GM23248 (cell line): ENCODE measurements around the gene DPY19L1. TPM values are rescaled to one million over a fixed set of nuclear protein-coding genes. Genes with fewer than 3 reads are reported as not detected.
"Not testable (repeated sequence)": the region's sequence is repeated elsewhere in the genome, so short reads cannot be mapped to it uniquely, and the experiment has no call there.

Experiments
- DNase-seq: peaks from one replicate; pipeline ENCODE4 v3.0.0-alpha.2; 2015
- H2AFZ ChIP-seq: fragments of 200-600 bp; sonication (generic); 2 replicates; pipeline ENCODE4 v1.6.1; 2016; ENCODE audit warnings: antibody characterized with exemption
- H3F3A ChIP-seq: fragments of 200-600 bp; sonication (generic); 2 replicates; pipeline ENCODE4 v1.6.1; 2016; ENCODE audit warnings: mild to moderate bottlenecking, antibody characterized with exemption, mixed run types; ENCODE audit not compliant: insufficient read depth
- H3K27ac ChIP-seq: fragments of 200-600 bp; sonication (generic); 2 replicates; pipeline ENCODE4 v1.5.1; 2016; ENCODE audit warnings: mild to moderate bottlenecking
- H3K27me3 ChIP-seq: fragments of 200-600 bp; sonication (generic); replicated peaks from 2 replicates; pipeline ENCODE4 v1.6.1; 2016; ENCODE audit warnings: mild to moderate bottlenecking; ENCODE audit not compliant: insufficient read depth
- H3K36me3 ChIP-seq: fragments of 200-600 bp; sonication (generic); 2 replicates; pipeline ENCODE4 v1.6.1; 2016; ENCODE audit warnings: low read depth, mild to moderate bottlenecking
- H3K4me1 ChIP-seq: fragments of 200-600 bp; sonication (generic); 2 replicates; pipeline ENCODE4 v1.6.1; 2016; ENCODE audit warnings: mild to moderate bottlenecking; ENCODE audit not compliant: insufficient read depth
- H3K4me2 ChIP-seq: fragments of 200-600 bp; sonication (generic); one replicate; pipeline ENCODE4 v1.6.1; 2016; ENCODE audit warnings: mild to moderate bottlenecking; ENCODE audit not compliant: unreplicated experiment
- H3K4me3 ChIP-seq: fragments of 200-600 bp; sonication (generic); 2 replicates; pipeline ENCODE4 v1.5.1; 2016; ENCODE audit warnings: mild to moderate bottlenecking
- H3K79me2 ChIP-seq: fragments of 200-600 bp; sonication (generic); 2 replicates; pipeline ENCODE4 v1.6.1; 2016; ENCODE audit warnings: mild to moderate bottlenecking; ENCODE audit not compliant: insufficient read depth
- H3K9ac ChIP-seq: fragments of 200-600 bp; sonication (generic); 2 replicates; pipeline ENCODE4 v1.6.1; 2016; ENCODE audit warnings: mild to moderate bottlenecking
- H3K9me2 ChIP-seq: fragments of 200-600 bp; sonication (generic); 2 replicates; pipeline ENCODE4 v1.6.1; 2016; ENCODE audit warnings: mixed run types, mild to moderate bottlenecking, moderate library complexity; ENCODE audit not compliant: insufficient read depth
- H3K9me3 ChIP-seq: fragments of 200-600 bp; sonication (generic); one replicate; pipeline ENCODE4 v1.6.1; 2017; ENCODE audit warnings: low read depth
- H4K20me1 ChIP-seq: fragments of 200-600 bp; sonication (generic); 2 replicates; pipeline ENCODE4 v1.6.0; 2016; ENCODE audit not compliant: insufficient read depth
- EZH2 ChIP-seq: fragments of 200-600 bp; sonication (generic); IDR thresholded peaks from 2 replicates; pipeline ENCODE4 v1.6.1; 2018; ENCODE audit warnings: antibody characterized with exemption, mild to moderate bottlenecking; ENCODE audit not compliant: insufficient read depth, poor library complexity, severe bottlenecking
- EZH2phosphoT487 ChIP-seq: fragments of 200-600 bp; sonication (generic); IDR thresholded peaks from 2 replicates; pipeline ENCODE4 v1.6.1; 2018; ENCODE audit warnings: antibody characterized with exemption, moderate library complexity, mild to moderate bottlenecking, low read depth; ENCODE audit not compliant: insufficient read depth
- WGBS, 2 experiments: methylation state at CpG; one replicate each; pipeline ENCODE4 v1.1.6; 2015 to 2017; ENCODE audit warnings: low lambda C conversion rate in 2 of 2, low coverage in 1 of 2; ENCODE audit errors: missing lambda C conversion rate in 2 of 2; 5-methylcytosine and 5-hydroxymethylcytosine counted together
- in situ Hi-C: fragments of 300-500 bp; cut with MboI; formaldehyde crosslinking; loops from 2 replicates; pipeline ENCODE4 v1.15.0; 2020
- polyA plus RNA-seq: library from polyadenylated mRNA; unstranded; fragments of >200 nt; fragmentation: Nextera tagmentation; extraction: Ambion mirVana; gene quantifications from 2 replicates; pipeline ENCODE4 v1.2.1, GENCODE V29; 2016
- total RNA-seq: library from RNA; depleted of rRNA; stranded (reverse); fragments of >200 nt; shearing (Covaris generic); gene quantifications from 2 replicates; pipeline ENCODE4 v1.2.3, GENCODE V29; 2014

Gene DPY19L1
- total and polyA plus RNA-seq, 2 experiments from 2014 or later: 3.0 to 33.8 TPM

GRCh38 chr7:34902182-34902581 lies 135.1 kb downstream of the DPY19L1 start:
- no peaks in the 10 kb centered on the region for H3K79me2 ChIP-seq
- H3K27ac ChIP-seq: no peak overlapping the region
- H3K27me3 ChIP-seq: peaks cover 5% of the 10 kb centered on the region; the same call in 1 of the 2 replicates
- no peaks in the 10 kb centered on the region for H3K9me3 ChIP-seq
- no peaks in the 10 kb centered on the region for H3K4me1 ChIP-seq
- in situ Hi-C loops: no loop called here
- H2AFZ ChIP-seq: no peak overlapping the region
- no peaks in the 10 kb centered on the region for H3F3A ChIP-seq
- no peak for DNase-seq
- no peak overlapping the region for H3K9ac ChIP-seq
- H3K4me2 ChIP-seq: no peak overlapping the region
- no peaks in the 10 kb centered on the region for H3K36me3 ChIP-seq
- 49 to 51% methylated on average over 6 of the region's 6 CpGs for WGBS, 2 experiments
- TF ChIP-seq EZH2 (no peak), EZH2phosphoT487 (no peak)
- no peaks in the 10 kb centered on the region for H3K9me2 ChIP-seq
- no peaks in the 10 kb centered on the region for H4K20me1 ChIP-seq
- no peak overlapping the region for H3K4me3 ChIP-seq

GRCh38 chr7:34900891-34901513 lies 136.3 kb downstream of the DPY19L1 start:
- H3K36me3 ChIP-seq: no peaks in the 10 kb centered on the region
- in situ Hi-C loops: no loop called here
- no peaks in the 10 kb centered on the region for H3F3A ChIP-seq
- peaks cover 5% of the 10 kb centered on the region; the same call in 1 of the 2 replicates for H3K27me3 ChIP-seq
- H3K9ac ChIP-seq: no peak overlapping the region
- H3K4me3 ChIP-seq: no peak overlapping the region
- no peaks in the 10 kb centered on the region for H4K20me1 ChIP-seq
- 38 to 46% methylated on average over 4 of the region's 4 CpGs for WGBS, 2 experiments
- no peaks in the 10 kb centered on the region for H3K9me3 ChIP-seq
- no peak overlapping the region for H3K4me2 ChIP-seq
- TF ChIP-seq EZH2phosphoT487: no peak
- no peak for TF ChIP-seq EZH2
- H3K9me2 ChIP-seq: no peaks in the 10 kb centered on the region
- DNase-seq: no peak
- no peak overlapping the region for H2AFZ ChIP-seq
- no peak overlapping the region for H3K27ac ChIP-seq
- H3K4me1 ChIP-seq: no peaks in the 10 kb centered on the region
- H3K79me2 ChIP-seq: no peaks in the 10 kb centered on the region

- Histone ChIP-seq H3F3A (0 out of 2 replicates have a peak, but pooled peaks cover 7% of the 10 kb centered on the region), H3K9ac (no peak overlapping the region), H3K9me2 (no peaks in the 10 kb centered on the region), H3K4me1 (peaks cover 9% of the 10 kb centered on the region), H3K4me3 (no peak overlapping the region), H2AFZ (no peak overlapping the region), H3K9me3 (no peaks in the 10 kb centered on the region), H3K4me2 (no peak overlapping the region), H3K79me2 (no peaks in the 10 kb centered on the region), H3K27me3 (0 out of 2 replicates have a peak, but pooled peaks cover 3% of the 10 kb centered on the region), H3K27ac (no peak overlapping the region), H3K36me3 (no peaks in the 10 kb centered on the region), H4K20me1 (no peaks in the 10 kb centered on the region)
- no peak for DNase-seq
- no peak for TF ChIP-seq EZH2
- TF ChIP-seq EZH2phosphoT487: no peak
- in situ Hi-C loops: no loop called here
These were observed 142.1 kb downstream of the DPY19L1 start for GRCh38 chr7:34895202-34895601.

DNA sequence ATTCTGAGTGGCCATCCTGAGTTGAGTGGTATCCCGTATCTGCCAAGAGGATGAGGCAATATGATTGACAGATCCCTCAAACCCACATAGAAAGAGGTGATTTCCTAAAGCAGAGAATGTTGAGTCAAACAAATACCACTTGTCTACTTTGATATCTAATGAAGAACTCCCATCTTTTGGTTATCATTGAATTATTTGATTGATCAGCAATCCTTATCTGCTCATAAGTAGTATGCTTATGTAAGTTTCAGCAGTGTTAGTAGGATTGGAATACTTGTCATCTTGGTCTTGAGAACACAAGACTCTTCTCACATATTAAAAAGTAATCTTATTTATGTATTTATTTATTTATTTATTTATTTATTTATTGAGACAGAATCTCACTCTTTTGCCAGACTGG lies 147.3 kb downstream of the DPY19L1 start:
- in situ Hi-C loops: no loop called here
- 20 to 35% methylated on average over 1 of the region's 1 CpG for WGBS, 2 experiments
- H3K9ac ChIP-seq: no peak overlapping the region

GRCh38 chr7:34886856-34887255 lies 150.4 kb downstream of the DPY19L1 start:
- H3K4me2 ChIP-seq: no peak overlapping the region
- H3K4me1 ChIP-seq: peaks cover 9% of the 10 kb centered on the region
- TF ChIP-seq EZH2 (no peak), EZH2phosphoT487 (no peak)
- H2AFZ ChIP-seq: no peak overlapping the region
- H3K9me3 ChIP-seq: no peaks in the 10 kb centered on the region
- no peak for DNase-seq
- no peak overlapping the region for H3K4me3 ChIP-seq
- H3K79me2 ChIP-seq: no peaks in the 10 kb centered on the region
- no peak overlapping the region for H3K9ac ChIP-seq
- H3K9me2 ChIP-seq: no peaks in the 10 kb centered on the region
- H4K20me1 ChIP-seq: no peaks in the 10 kb centered on the region
- H3F3A ChIP-seq: 0 out of 2 replicates have a peak, but pooled peaks cover 7% of the 10 kb centered on the region
- H3K27ac ChIP-seq: no peak overlapping the region
- in situ Hi-C loops: no loop called here
- 0 out of 2 replicates have a peak, but pooled peaks cover 8% of the 10 kb centered on the region for H3K27me3 ChIP-seq
- no peaks in the 10 kb centered on the region for H3K36me3 ChIP-seq

More for the DNA sequence above, 147.3 kb downstream of the DPY19L1 start:
- Histone ChIP-seq H3K79me2 (no peaks in the 10 kb centered on the region), H3K27ac (no peak overlapping the region), H3K9me3 (no peaks in the 10 kb centered on the region), H3K36me3 (no peaks in the 10 kb centered on the region), H3K27me3 (0 out of 2 replicates have a peak, but pooled peaks cover 8% of the 10 kb centered on the region), H4K20me1 (no peaks in the 10 kb centered on the region), H3F3A (0 out of 2 replicates have a peak, but pooled peaks cover 7% of the 10 kb centered on the region), H3K4me3 (no peak overlapping the region), H3K4me2 (no peak overlapping the region), H2AFZ (no peak overlapping the region), H3K4me1 (peaks cover 9% of the 10 kb centered on the region), H3K9me2 (no peaks in the 10 kb centered on the region)
- no peak for DNase-seq
- TF ChIP-seq EZH2 (no peak), EZH2phosphoT487 (no peak)

- H3K27me3 ChIP-seq: peaks cover 11% of the 10 kb centered on the region; the same call in 1 of the 2 replicates
- H3K27ac ChIP-seq, in situ Hi-C loops, H3K4me2 ChIP-seq, H3K36me3 ChIP-seq, H3F3A ChIP-seq, H3K79me2 ChIP-seq, H2AFZ ChIP-seq, H3K9me3 ChIP-seq, H3K4me3 ChIP-seq, H3K4me1 ChIP-seq, H4K20me1 ChIP-seq, H3K9ac ChIP-seq, H3K9me2 ChIP-seq, DNase-seq: not testable (repeated sequence)
- WGBS, 2 experiments: 38 to 48% methylated on average over 1 of the region's 1 CpG
These were observed 153.4 kb downstream of the DPY19L1 start for GRCh38 chr7:34883855-34884254.
